ENCODE results near the gene AHCYL2.

DNA sequence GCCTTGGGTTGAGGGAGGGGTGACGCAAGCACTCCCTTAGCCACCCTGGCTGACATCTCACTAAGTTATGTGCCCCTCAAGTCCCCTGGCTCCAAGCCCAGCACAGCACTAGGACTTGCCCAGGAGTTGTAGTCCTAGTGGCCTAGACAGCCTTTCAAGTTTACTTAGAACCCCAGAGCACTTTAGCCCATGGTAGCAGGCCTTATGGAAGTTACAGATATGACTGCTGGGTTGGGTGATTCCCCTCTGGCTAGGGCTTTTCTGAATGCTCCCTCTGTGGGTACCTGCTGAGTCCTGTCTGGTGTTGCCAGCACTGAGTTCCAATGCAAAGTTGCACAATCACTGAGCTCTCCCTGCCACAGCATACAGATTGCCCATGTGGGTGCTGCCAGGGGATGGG lies 83.2 kb downstream of the AHCYL2 start:
- TF ChIP-seq, protein P1, sequence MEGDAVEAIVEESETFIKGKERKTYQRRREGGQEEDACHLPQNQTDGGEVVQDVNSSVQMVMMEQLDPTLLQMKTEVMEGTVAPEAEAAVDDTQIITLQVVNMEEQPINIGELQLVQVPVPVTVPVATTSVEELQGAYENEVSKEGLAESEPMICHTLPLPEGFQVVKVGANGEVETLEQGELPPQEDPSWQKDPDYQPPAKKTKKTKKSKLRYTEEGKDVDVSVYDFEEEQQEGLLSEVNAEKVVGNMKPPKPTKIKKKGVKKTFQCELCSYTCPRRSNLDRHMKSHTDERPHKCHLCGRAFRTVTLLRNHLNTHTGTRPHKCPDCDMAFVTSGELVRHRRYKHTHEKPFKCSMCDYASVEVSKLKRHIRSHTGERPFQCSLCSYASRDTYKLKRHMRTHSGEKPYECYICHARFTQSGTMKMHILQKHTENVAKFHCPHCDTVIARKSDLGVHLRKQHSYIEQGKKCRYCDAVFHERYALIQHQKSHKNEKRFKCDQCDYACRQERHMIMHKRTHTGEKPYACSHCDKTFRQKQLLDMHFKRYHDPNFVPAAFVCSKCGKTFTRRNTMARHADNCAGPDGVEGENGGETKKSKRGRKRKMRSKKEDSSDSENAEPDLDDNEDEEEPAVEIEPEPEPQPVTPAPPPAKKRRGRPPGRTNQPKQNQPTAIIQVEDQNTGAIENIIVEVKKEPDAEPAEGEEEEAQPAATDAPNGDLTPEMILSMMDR (IDR thresholded peaks at IDR 0.05) = no peak
- no peak for TF ChIP-seq EZH2 (IDR thresholded peaks at IDR 0.05)
- no peak for TF ChIP-seq EZH2phosphoT487 (IDR thresholded peaks at IDR 0.05)
